ENCODE results near the gene MFSD6. TPM values are rescaled to one million over a fixed set of nuclear protein-coding genes. Genes with fewer than 3 reads are reported as not detected.
"Not testable (repeated sequence)": the region's sequence is repeated elsewhere in the genome, so short reads cannot be mapped to it uniquely, and the experiment has no call there.

The MFSD6 gene
- total RNA-seq, 2 experiments from 2014 or later: 51.3 to 56.7 TPM

- not testable (repeated sequence) for H3K4me1 Mint-ChIP-seq
- peaks cover 27% of the 10 kb centered on the region for H3K36me3 Mint-ChIP-seq
Observed at GRCh38 chr2:190509895-190510294, 101.7 kb downstream of the MFSD6 start.

DNA sequence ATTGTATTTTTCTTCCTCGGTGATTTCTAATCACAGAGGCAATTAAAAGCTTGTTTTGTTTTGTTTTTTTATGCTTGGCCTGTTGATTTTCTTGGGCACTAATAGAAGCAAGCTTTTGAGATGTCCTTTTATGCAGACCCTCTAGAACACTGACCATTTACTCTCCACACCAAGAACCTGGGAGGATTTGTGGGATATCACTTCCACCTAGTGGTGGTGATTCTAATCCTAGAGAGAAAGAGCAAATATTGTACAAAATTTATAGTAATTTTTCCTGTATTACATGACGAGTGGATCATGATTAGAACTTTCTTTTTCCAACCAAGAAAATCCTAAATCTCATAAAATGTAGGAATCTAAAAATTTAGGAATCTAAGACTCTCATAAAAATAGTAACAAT, 102.9 kb downstream of the MFSD6 start:
- no peak overlapping the region for H3K4me3 Mint-ChIP-seq
- peaks cover 29% of the 10 kb centered on the region for H3K36me3 Mint-ChIP-seq
- POLR2A ChIA-PET: interaction anchor here (0.9 kb wide), 1 partner anchor 104 kb away, joined by 4 read pairs; no protein-coding TSS in a partner anchor
- ATAC-seq (ENCODE audit: low read depth) (no peak), DNase-seq (no peak)
- no peaks in the 10 kb centered on the region for H3K9me3 Mint-ChIP-seq
- no peaks in the 10 kb centered on the region for H3K27me3 Mint-ChIP-seq
- H3K4me1 Mint-ChIP-seq: peaks cover 11% of the 10 kb centered on the region
- H3K27ac Mint-ChIP-seq: no peak overlapping the region

More at GRCh38 chr2:190509895-190510294, 101.7 kb downstream of the MFSD6 start:
- H3K27me3 Mint-ChIP-seq; H3K4me3 Mint-ChIP-seq; ATAC-seq (ENCODE audit: low read depth); POLR2A ChIA-PET; DNase-seq; H3K9me3 Mint-ChIP-seq; H3K27ac Mint-ChIP-seq: not testable (repeated sequence)

DNA sequence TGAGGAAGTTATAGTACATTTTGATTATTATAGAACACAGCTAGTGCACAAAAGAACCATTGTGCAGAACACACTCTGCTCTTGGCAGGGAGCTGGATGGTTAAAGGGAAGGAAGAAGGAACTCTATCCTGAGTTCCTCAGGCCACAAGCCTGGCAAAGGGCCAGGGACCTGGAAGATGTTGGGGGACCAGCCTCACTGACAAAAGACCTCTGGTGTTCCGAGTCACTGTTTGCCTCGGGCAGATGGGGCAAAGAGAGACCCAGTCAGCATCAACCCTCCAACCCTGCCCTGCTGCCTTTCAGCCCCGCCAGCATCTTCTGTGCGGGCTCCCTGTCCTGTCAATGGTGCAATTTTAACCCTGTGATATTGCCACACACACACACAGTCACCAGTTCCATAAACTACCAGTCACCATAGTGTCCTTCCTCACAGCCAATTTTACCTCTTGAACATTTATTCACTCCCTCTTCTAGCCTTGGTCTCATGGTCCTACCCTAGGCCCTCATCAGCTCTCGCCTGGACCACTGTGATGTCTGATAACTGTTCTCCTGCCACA, 104.5 kb downstream of the MFSD6 start:
- H3K9me3 Mint-ChIP-seq: no peaks in the 10 kb centered on the region
- H3K4me3 Mint-ChIP-seq: no peak overlapping the region
- H3K4me1 Mint-ChIP-seq: peaks cover 17% of the 10 kb centered on the region
- POLR2A ChIA-PET: interaction anchor here (0.5 kb wide), 1 partner anchor 11 kb away, joined by 3 read pairs; no protein-coding TSS in a partner anchor
- H3K27ac Mint-ChIP-seq: no peak overlapping the region
- no peak for ATAC-seq (ENCODE audit: low read depth)
- DNase-seq: no peak
- H3K27me3 Mint-ChIP-seq: no peaks in the 10 kb centered on the region
- peaks cover 28% of the 10 kb centered on the region for H3K36me3 Mint-ChIP-seq

DNA sequence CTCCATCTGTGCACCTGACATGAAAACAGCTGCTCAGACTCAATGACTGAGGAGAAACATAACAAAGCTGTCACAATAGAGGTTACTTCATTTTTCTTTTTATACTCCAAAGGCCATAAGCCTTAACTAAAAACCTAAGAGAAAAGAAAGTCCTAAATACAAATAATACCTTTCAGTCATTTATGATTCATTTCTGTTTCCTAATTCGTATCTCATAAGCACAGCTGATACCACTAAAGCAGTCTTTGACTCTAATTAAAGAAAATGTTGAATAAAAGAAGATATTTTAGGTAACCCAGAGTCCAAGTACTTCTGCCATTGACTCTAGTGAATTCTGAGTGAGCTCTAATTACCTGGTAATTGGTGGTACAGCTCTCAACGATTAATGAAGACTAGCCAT, 105.7 kb downstream of the MFSD6 start:
- Mint-ChIP-seq H3K27ac (no peak overlapping the region), H3K4me3 (no peak overlapping the region), H3K4me1 (peaks cover 14% of the 10 kb centered on the region), H3K27me3 (no peaks in the 10 kb centered on the region), H3K9me3 (no peaks in the 10 kb centered on the region), H3K36me3 (peaks cover 31% of the 10 kb centered on the region)
- ATAC-seq (ENCODE audit: low read depth): no peak
- POLR2A ChIA-PET: no interaction called here
- DNase-seq: no peak

GRCh38 chr2:190514676-190515075, 106.5 kb downstream of the MFSD6 start:
- H3K4me3 Mint-ChIP-seq: no peak overlapping the region

DNA sequence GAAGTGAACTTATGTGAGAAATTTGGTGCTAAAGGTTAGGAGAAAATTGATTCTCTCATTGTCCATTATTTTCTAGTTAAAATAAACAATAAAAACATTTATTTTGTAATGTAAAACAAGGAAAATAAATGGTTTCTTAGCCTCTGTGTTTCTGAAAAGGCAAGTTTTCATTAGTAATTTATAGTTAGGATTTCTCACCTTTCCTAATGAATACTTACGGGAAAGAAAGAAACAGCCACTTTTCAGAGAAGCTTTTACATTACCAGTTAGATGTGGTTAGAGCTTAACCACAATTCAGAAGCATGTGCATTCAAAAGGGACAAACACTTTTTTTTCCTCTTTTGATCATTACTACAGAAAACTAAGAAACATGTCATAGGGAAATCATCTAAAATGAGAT, 107.5 kb downstream of the MFSD6 start:
- Mint-ChIP-seq H3K9me3 (no peaks in the 10 kb centered on the region), H3K27ac (no peak overlapping the region), H3K27me3 (no peaks in the 10 kb centered on the region), H3K4me3 (no peak overlapping the region), H3K36me3 (peaks cover 34% of the 10 kb centered on the region), H3K4me1 (peaks cover 25% of the 10 kb centered on the region)
- ATAC-seq (ENCODE audit: low read depth) (no peak), DNase-seq (no peak)
- POLR2A ChIA-PET: interaction anchor here (0.6 to 3.1 kb wide), 2 partner anchors 18 to 104 kb away, joined by 3 to 15 read pairs; partner anchors contain the start of gene NEMP2

More at GRCh38 chr2:190514676-190515075, 106.5 kb downstream of the MFSD6 start:
- ATAC-seq (ENCODE audit: low read depth): no peak
- Mint-ChIP-seq H3K36me3 (peaks cover 31% of the 10 kb centered on the region), H3K4me1 (peaks cover 17% of the 10 kb centered on the region), H3K27me3 (no peaks in the 10 kb centered on the region), H3K9me3 (no peaks in the 10 kb centered on the region), H3K27ac (no peak overlapping the region)
- POLR2A ChIA-PET: no interaction called here
- DNase-seq: no peak

GRCh38 chr2:190517468-190517867, 109.3 kb downstream of the MFSD6 start:
- ATAC-seq (ENCODE audit: low read depth) (no peak), DNase-seq (no peak)
- Mint-ChIP-seq H3K27me3 (no peaks in the 10 kb centered on the region), H3K27ac (no peak overlapping the region), H3K4me1 (peaks cover 34% of the 10 kb centered on the region), H3K36me3 (peaks cover 44% of the 10 kb centered on the region), H3K4me3 (no peak overlapping the region), H3K9me3 (no peaks in the 10 kb centered on the region)
- POLR2A ChIA-PET: interaction anchor here (1.4 to 3.1 kb wide), 2 partner anchors 13 to 16 kb away, joined by 3 to 15 read pairs; partner anchors contain the start of gene NEMP2

DNA sequence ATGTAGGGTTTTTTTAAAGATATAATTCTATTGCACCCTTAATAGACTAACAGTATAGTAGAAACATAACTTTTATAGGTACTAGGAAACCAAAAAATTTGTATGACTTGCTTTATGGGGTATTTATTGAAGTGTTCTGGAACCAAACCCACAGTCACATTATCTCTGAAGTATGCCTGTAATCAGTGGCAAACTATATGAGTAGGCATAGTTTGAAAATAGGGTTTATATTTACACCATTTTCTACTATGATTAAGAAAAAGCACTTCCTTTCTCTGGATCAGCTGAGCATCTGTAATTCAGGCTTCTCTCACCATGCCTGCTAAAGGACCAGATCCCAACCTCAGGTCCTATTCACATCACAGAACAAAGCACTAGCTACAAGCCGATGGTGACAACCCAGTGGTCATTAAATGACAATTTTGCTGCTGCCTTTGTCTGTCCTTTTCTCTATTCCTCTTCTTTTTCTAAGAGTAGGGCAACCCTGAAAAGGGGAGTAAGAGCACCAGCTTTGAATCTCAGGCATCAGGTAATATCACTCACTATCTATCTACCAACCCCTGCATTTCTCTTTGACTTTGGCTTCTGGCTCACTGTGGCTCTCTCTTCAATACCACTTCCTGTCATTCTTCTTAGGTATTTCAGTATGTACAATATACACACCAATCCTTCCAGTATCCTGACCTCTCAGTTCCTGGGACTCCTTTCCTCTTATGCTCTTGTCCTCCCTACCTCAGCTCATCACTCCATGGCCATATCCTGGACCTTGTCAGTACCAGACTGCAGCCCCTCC, 112.0 kb downstream of the MFSD6 start:
- no peaks in the 10 kb centered on the region for H3K27me3 Mint-ChIP-seq
- no peaks in the 10 kb centered on the region for H3K9me3 Mint-ChIP-seq
- peak overlapping the region; percentile 80 for H3K27ac Mint-ChIP-seq
- H3K4me1 Mint-ChIP-seq: peaks cover 35% of the 10 kb centered on the region
- POLR2A ChIA-PET: interaction anchor here (0.6 to 2.7 kb wide), 3 partner anchors 14 to 152 kb away, joined by 3 to 20 read pairs (median 3); partner anchors contain the start of gene NEMP2
- H3K4me3 Mint-ChIP-seq: peak overlapping the region; percentile 47
- H3K36me3 Mint-ChIP-seq: peaks cover 39% of the 10 kb centered on the region
- DNase-seq (no peak), ATAC-seq (ENCODE audit: low read depth) (peak; percentile 97)

DNA sequence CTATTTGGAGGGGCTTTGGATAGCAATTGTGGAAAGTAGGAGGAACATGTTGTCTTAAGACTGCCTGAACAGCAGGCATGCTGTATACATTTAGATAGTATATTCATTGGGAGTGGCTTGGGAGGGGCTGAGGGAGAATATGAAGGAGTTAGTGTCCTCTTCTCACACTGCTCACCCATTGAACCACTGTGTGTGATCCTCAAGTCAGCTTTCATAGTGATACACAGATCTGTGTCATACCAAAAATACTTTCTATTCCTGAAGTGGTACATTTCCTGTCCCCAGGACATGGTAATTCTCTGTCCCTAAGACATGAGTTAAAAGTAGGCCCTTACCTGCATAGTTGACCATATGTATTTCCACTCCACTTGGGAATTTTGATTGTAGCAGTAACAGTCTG, 116.8 kb downstream of the MFSD6 start:
- Mint-ChIP-seq H3K4me3 (no peak overlapping the region), H3K36me3 (peaks cover 36% of the 10 kb centered on the region), H3K9me3 (no peaks in the 10 kb centered on the region), H3K27ac (no peak overlapping the region), H3K27me3 (no peaks in the 10 kb centered on the region), H3K4me1 (peaks cover 46% of the 10 kb centered on the region)
- POLR2A ChIA-PET: interaction anchor here (1.7 kb wide), 1 partner anchor 9 kb away, joined by 7 read pairs; the partner anchor contains the start of gene NEMP2
- ATAC-seq (ENCODE audit: low read depth): no peak
- no peak for DNase-seq

DNA sequence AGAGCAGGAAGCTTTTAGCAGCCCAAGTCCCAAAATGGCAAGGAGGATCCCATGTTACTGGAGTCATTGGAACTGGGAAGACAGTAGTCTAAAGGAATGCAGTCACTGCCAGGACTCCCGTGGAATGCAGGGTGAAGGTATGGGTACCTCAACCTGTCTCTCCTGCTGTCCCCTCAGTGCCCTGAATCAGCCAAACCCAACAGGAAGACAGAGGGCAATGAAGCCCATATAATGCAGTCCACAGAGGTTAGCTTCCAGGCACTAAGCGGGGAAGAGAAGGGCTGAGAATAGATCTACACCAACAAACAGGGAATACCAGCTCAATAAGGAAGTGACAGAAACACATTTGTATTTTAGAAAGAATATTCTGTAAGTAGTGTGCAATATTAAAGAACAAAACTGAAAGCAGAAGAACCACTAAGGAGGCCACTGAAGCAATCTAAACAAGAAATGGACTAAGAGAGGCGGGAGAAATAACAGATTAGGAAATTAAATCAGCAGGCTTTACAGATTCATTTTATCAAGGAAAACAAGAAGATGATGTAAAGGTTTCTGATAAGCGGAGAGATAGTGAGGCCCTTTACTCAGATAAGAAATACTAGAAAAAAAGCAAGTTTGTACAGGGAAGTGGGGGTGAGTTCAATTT, 118.1 kb downstream of the MFSD6 start:
- H3K9me3 Mint-ChIP-seq: no peaks in the 10 kb centered on the region
- ATAC-seq (ENCODE audit: low read depth) (no peak), DNase-seq (no peak)
- no peak overlapping the region for H3K4me3 Mint-ChIP-seq
- peak overlapping the region; percentile 1 for H3K27ac Mint-ChIP-seq
- H3K4me1 Mint-ChIP-seq: peaks cover 38% of the 10 kb centered on the region
- POLR2A ChIA-PET: interaction anchor here (1.7 kb wide), 1 partner anchor 8 kb away, joined by 7 read pairs; the partner anchor contains the start of gene NEMP2
- no peaks in the 10 kb centered on the region for H3K27me3 Mint-ChIP-seq
- peaks cover 29% of the 10 kb centered on the region for H3K36me3 Mint-ChIP-seq

- Mint-ChIP-seq H3K4me1 (peaks cover 38% of the 10 kb centered on the region), H3K36me3 (peaks cover 24% of the 10 kb centered on the region), H3K27ac (no peak overlapping the region)
Observed at GRCh38 chr2:190527214-190527613, 119.1 kb downstream of the MFSD6 start.

DNA sequence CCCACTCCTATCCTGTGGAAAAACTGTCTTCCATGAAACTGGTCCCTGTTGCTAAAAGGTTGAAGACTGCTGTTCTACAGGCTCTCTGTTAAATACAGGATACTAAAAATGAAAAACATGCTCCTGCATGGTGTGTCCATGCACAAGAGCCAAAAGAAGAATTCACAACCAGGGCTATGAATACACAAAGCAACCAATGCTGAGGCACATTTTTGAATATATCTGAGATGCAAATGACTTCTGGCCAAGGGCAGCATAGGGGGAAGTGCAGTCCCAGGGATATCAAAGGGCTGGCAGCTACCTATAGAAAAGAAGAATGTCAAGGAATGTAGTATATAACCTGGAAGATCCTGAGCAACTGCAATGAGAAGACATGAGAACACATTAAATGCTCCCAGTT, 119.8 kb downstream of the MFSD6 start:
- no peak for ATAC-seq (ENCODE audit: low read depth)
- no peak overlapping the region for H3K27ac Mint-ChIP-seq
- peaks cover 20% of the 10 kb centered on the region for H3K36me3 Mint-ChIP-seq
- H3K4me3 Mint-ChIP-seq: no peak overlapping the region
- DNase-seq: no peak
- peaks cover 45% of the 10 kb centered on the region for H3K4me1 Mint-ChIP-seq
- H3K9me3 Mint-ChIP-seq: no peaks in the 10 kb centered on the region
- H3K27me3 Mint-ChIP-seq: no peaks in the 10 kb centered on the region
- POLR2A ChIA-PET: no interaction called here

More at GRCh38 chr2:190527214-190527613, 119.1 kb downstream of the MFSD6 start:
- POLR2A ChIA-PET: no interaction called here
- ATAC-seq (ENCODE audit: low read depth) (no peak), DNase-seq (no peak)
- H3K27me3 Mint-ChIP-seq: no peaks in the 10 kb centered on the region
- H3K4me3 Mint-ChIP-seq: no peak overlapping the region
- H3K9me3 Mint-ChIP-seq: no peaks in the 10 kb centered on the region

DNA sequence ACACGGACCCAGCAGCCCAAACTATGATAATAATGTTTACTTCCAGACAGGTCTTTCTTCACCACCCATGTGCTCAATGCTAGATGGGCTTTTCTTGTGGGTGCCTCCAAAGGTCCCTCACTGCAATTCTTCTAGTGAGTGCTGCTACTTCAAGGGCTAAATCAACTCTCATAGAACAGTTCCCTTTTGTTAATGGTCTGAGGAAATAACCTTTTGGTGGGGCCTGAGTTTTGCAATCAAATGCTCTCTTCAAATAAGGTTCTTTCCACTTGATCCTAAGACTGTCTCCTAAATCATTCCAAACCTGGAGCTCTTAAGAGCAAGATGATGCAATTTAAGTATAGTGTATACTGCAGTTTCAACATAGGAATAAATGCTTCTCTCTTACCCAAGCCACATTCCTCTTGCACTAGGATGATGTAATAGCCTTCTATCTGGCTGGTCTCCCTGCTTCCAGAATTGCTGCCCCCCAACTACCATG, 120.4 kb downstream of the MFSD6 start:
- DNase-seq (no peak), ATAC-seq (ENCODE audit: low read depth) (no peak)
- H3K9me3 Mint-ChIP-seq: no peaks in the 10 kb centered on the region
- H3K4me1 Mint-ChIP-seq: peaks cover 50% of the 10 kb centered on the region
- H3K27ac Mint-ChIP-seq: no peak overlapping the region
- POLR2A ChIA-PET: no interaction called here
- H3K4me3 Mint-ChIP-seq: no peak overlapping the region
- H3K27me3 Mint-ChIP-seq: no peaks in the 10 kb centered on the region
- peaks cover 17% of the 10 kb centered on the region for H3K36me3 Mint-ChIP-seq
